HG03064 (cell line): Measurements from ENCODE around the gene AKAP6.
"Not testable (repeated sequence)": the region's sequence is repeated elsewhere in the genome, so short reads cannot be mapped to it uniquely, and the experiment has no call there.

Experiments
- ATAC-seq: cut with Tn5 transposase; IDR thresholded peaks from one replicate; pipeline ENCODE4 v1.9.1; 2021; ENCODE audit warnings: low read depth; ENCODE audit not compliant: unreplicated experiment

The AKAP6 gene

GRCh38 chr14:32366986-32367385, 37.9 kb downstream of the AKAP6 start:
- no peak for ATAC-seq

- no peak for ATAC-seq
Measured at GRCh38 chr14:32367516-32367915, 38.4 kb downstream of the AKAP6 start.

GRCh38 chr14:32368107-32368506, 39.0 kb downstream of the AKAP6 start:
- no peak for ATAC-seq

GRCh38 chr14:32370714-32371113, 41.6 kb downstream of the AKAP6 start:
- no peak for ATAC-seq

- no peak for ATAC-seq
Measured at GRCh38 chr14:32372154-32372553, 43.1 kb downstream of the AKAP6 start.

GRCh38 chr14:32373174-32373573, 44.1 kb downstream of the AKAP6 start:
- not testable (repeated sequence) for ATAC-seq

- no peak for ATAC-seq
Measured at GRCh38 chr14:32374155-32374554, 45.1 kb downstream of the AKAP6 start.

- no peak for ATAC-seq
Measured at GRCh38 chr14:32375663-32376062, 46.6 kb downstream of the AKAP6 start.

- ATAC-seq, result no peak
Measured at GRCh38 chr14:32377046-32377646, 48.0 kb downstream of the AKAP6 start.

- ATAC-seq, result no peak
Measured at GRCh38 chr14:32378284-32378683, 49.2 kb downstream of the AKAP6 start.

- ATAC-seq, result no peak
Measured at GRCh38 chr14:32379447-32379846, 50.3 kb downstream of the AKAP6 start.

GRCh38 chr14:32381869-32382268, 52.8 kb downstream of the AKAP6 start:
- ATAC-seq, result no peak

- ATAC-seq, result no peak
Measured at GRCh38 chr14:32382704-32383103, 53.6 kb downstream of the AKAP6 start.

- no peak for ATAC-seq
Measured at GRCh38 chr14:32383364-32384009, 54.4 kb downstream of the AKAP6 start.

GRCh38 chr14:32384464-32384863, 55.4 kb downstream of the AKAP6 start:
- no peak for ATAC-seq

- not testable (repeated sequence) for ATAC-seq
Measured at GRCh38 chr14:32387295-32387694, 58.2 kb downstream of the AKAP6 start.

GRCh38 chr14:32393119-32393518, 64.0 kb downstream of the AKAP6 start:
- no peak for ATAC-seq

GRCh38 chr14:32394038-32394437, 64.9 kb downstream of the AKAP6 start:
- no peak for ATAC-seq

- ATAC-seq, result no peak
Measured at GRCh38 chr14:32396885-32397284, 67.8 kb downstream of the AKAP6 start.

- no peak for ATAC-seq
Measured at GRCh38 chr14:32397861-32398640, 69.0 kb downstream of the AKAP6 start.

GRCh38 chr14:32399920-32400319, 70.8 kb downstream of the AKAP6 start:
- no peak for ATAC-seq

GRCh38 chr14:32400480-32400879, 71.4 kb downstream of the AKAP6 start:
- ATAC-seq, result no peak
